ENCODE measurements around the gene ZNF385A. TPM values are rescaled to one million over a fixed set of nuclear protein-coding genes. Genes with fewer than 3 reads are reported as not detected.
A peak's percentile ranks its signal among the peaks of the same experiment; 100 is the strongest.

Gene ZNF385A
- total RNA-seq, 1 experiment from 2014 or later: 5.7 TPM

DNA sequence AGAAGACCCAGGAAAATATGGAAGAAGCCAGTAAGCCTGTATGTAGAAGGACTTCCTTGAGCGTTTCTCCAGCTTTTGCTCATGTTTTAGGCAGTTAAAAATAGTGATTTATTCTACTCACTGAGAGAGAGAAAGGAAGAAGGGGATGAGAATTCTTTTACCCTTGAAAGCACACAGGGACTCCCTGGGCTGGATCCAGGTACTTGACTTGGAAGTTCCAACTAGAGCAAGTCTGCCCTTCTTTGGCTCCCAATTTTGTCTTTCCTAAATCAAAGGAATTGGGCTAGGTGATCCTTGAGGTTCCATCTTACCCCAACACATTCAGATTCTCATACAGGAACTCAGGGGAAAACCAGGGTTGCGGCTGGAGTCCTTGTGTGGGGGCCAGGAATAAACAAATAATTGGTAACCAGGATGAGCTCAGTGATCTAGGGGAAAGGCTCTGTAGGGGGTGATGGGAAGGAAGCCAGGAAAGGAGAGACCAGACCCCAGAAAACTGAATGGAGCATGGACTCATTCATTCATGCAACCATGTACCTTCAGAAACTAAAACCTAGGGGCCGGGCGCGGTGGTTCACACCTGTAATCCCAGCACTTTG lies 46.0 kb upstream of the ZNF385A start:
- H3K18ac ChIP-seq (ENCODE audit: insufficient read length, low read depth, low read length): no peak overlapping the region
- H3K4me2 ChIP-seq (ENCODE audit: insufficient read depth, insufficient read length, low read length): no peak overlapping the region
- H3K14ac ChIP-seq (ENCODE audit: insufficient read depth, low read length): no peak overlapping the region
- H2BK120ac ChIP-seq (ENCODE audit: low read depth, low read length, poor library complexity, severe bottlenecking): no peak overlapping the region
- H3K27ac Mint-ChIP-seq: no peak overlapping the region
- H3K36me3 Mint-ChIP-seq (ENCODE audit: insufficient read depth in 1 of 3, low read depth in 3 of 3): no peaks in the 10 kb centered on the region
- H2AFZ ChIP-seq (ENCODE audit: low read length): no peak overlapping the region
- no peak overlapping the region for H3T11ph ChIP-seq (ENCODE audit: low read length)
- H3K4me1 ChIP-seq (ENCODE audit: insufficient read depth, low read length): peaks cover 14% of the 10 kb centered on the region; the same call in 1 of the 2 replicates
- H2BK12ac ChIP-seq (ENCODE audit: insufficient read length, low read depth, low read length): no peak overlapping the region
- H3K27me3 ChIP-seq (ENCODE audit: insufficient read depth, low read length): peaks cover 3% of the 10 kb centered on the region; the same call in 1 of the 2 replicates
- H3K27ac ChIP-seq (ENCODE audit: insufficient read length, low read depth, low read length): no peak overlapping the region
- DNase-seq: no peak
- no peaks in the 10 kb centered on the region for H4K20me1 ChIP-seq (ENCODE audit: control insufficient read depth, insufficient read depth, insufficient read length)
- no peaks in the 10 kb centered on the region for H3K9me3 ChIP-seq (ENCODE audit: control insufficient read depth, low read depth, low read length)
- no peak overlapping the region for H3K56ac ChIP-seq (ENCODE audit: insufficient read length, low read depth, low read length)
- H2BK5ac ChIP-seq (ENCODE audit: insufficient read length, low read length): no peak overlapping the region
- peaks cover 3 to 7% of the 10 kb centered on the region in 2 experiments; a peak in 3 of 5 replicates for H3K9me3 Mint-ChIP-seq
- TF ChIP-seq, protein P1, sequence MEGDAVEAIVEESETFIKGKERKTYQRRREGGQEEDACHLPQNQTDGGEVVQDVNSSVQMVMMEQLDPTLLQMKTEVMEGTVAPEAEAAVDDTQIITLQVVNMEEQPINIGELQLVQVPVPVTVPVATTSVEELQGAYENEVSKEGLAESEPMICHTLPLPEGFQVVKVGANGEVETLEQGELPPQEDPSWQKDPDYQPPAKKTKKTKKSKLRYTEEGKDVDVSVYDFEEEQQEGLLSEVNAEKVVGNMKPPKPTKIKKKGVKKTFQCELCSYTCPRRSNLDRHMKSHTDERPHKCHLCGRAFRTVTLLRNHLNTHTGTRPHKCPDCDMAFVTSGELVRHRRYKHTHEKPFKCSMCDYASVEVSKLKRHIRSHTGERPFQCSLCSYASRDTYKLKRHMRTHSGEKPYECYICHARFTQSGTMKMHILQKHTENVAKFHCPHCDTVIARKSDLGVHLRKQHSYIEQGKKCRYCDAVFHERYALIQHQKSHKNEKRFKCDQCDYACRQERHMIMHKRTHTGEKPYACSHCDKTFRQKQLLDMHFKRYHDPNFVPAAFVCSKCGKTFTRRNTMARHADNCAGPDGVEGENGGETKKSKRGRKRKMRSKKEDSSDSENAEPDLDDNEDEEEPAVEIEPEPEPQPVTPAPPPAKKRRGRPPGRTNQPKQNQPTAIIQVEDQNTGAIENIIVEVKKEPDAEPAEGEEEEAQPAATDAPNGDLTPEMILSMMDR (conservative IDR thresholded peaks at IDR 0.05): no peak
- no peak overlapping the region for H2BK20ac ChIP-seq (ENCODE audit: low read depth, low read length, poor library complexity, severe bottlenecking)
- H3K4me3 Mint-ChIP-seq: peak overlapping the region in 1 of 2 experiments; percentile 38; a peak in 1 of 5 replicates
- no peak overlapping the region for H4K91ac ChIP-seq (ENCODE audit: insufficient read length, low read depth, low read length)
- H3K27me3 Mint-ChIP-seq (ENCODE audit: low read depth): peaks cover 89% of the 10 kb centered on the region
- no peak overlapping the region for H3K4ac ChIP-seq (ENCODE audit: low read depth, low read length)
- H2BK15ac ChIP-seq (ENCODE audit: low read depth, low read length): no peak overlapping the region
- no peak overlapping the region for H3K9ac ChIP-seq (ENCODE audit: extremely low read depth, insufficient read length, low read length)
- H3K4me1 Mint-ChIP-seq: peaks cover 31 to 53% of the 10 kb centered on the region in 2 experiments
- H2AK5ac ChIP-seq (ENCODE audit: insufficient read length, low read length): no peak overlapping the region
- WGBS (ENCODE audit: extremely low coverage, insufficient read length, low lambda C conversion rate): no CpG with 5 or more reads among the region's 5 CpGs
- no peak overlapping the region for H4K8ac ChIP-seq (replicated peaks; ENCODE audit: insufficient read length, low read depth, low read length)
- H3K23ac ChIP-seq (ENCODE audit: insufficient read length, low read depth, low read length): no peak overlapping the region
- no peaks in the 10 kb centered on the region for H3K79me1 ChIP-seq (ENCODE audit: insufficient read depth, low read depth, low read length, poor library complexity, severe bottlenecking)
- H4K5ac ChIP-seq (ENCODE audit: insufficient read length, low read depth, low read length): no peak overlapping the region
- no peaks in the 10 kb centered on the region for H3K79me2 ChIP-seq (ENCODE audit: insufficient read depth, low read length)
- no peaks in the 10 kb centered on the region for H3K23me2 ChIP-seq (ENCODE audit: insufficient read length, low read depth, low read length, poor library complexity, severe bottlenecking)
